K562 (cell line): Measurements from ENCODE around the gene CIAO2A. TPM values are rescaled to one million over a fixed set of nuclear protein-coding genes. Genes with fewer than 3 reads are reported as not detected.

ENCODE experiments used
- CBFA2T3 ChIP-seq: fragments of 450-650 bp; IDR thresholded peaks from 2 replicates; pipeline ENCODE4 v1.6.1; 2017
- ETV5 ChIP-seq: sonication (generic); formaldehyde crosslinking; IDR thresholded peaks from 2 replicates; pipeline ENCODE4 v1.4.0; 2020; ENCODE audit warnings: low read depth, mild to moderate bottlenecking, missing genetic modification reagents
- FUS ChIP-seq: fragments of 200-400 bp; formaldehyde crosslinking; optimal IDR thresholded peaks from 2 replicates; pipeline ENCODE3; 2017; ENCODE audit warnings: low read depth, low read length
- GABPA ChIP-seq: fragments of 200-800 bp; sonication (Bioruptor generic); conservative IDR thresholded peaks from 2 replicates; pipeline ENCODE4 v1.6.1; 2016; ENCODE audit warnings: low read depth, missing genetic modification characterization, missing compliant biosample characterization
- HDAC6 ChIP-seq: IDR thresholded peaks from 2 replicates; pipeline ENCODE4 v1.6.1; 2012; ENCODE audit warnings: low read depth, mild to moderate bottlenecking, control low read depth, inconsistent platforms, low read length, moderate library complexity
- MAFG ChIP-seq: fragments of 450-650 bp; conservative IDR thresholded peaks from 2 replicates; pipeline ENCODE4 v1.6.1; 2016; ENCODE audit warnings: missing genetic modification characterization, missing compliant biosample characterization
- NFRKB ChIP-seq: fragments of 450-650 bp; IDR thresholded peaks from 2 replicates; pipeline ENCODE4 v1.6.1; 2016; ENCODE audit warnings: low read depth
- RCOR1 ChIP-seq, 2 experiments: IDR thresholded peaks; 2 replicates each; pipeline ENCODE4 v1.6.1; 2012; ENCODE audit warnings: low read depth in 2 of 2, low read length in 2 of 2, borderline replicate concordance in 1 of 2, improper control_type of control experiment in 1 of 2
- SAFB ChIP-seq: fragments of 200-400 bp; formaldehyde crosslinking; IDR thresholded peaks from 2 replicates; pipeline ENCODE4 v1.6.1; 2017; ENCODE audit warnings: low read depth, low read length, borderline replicate concordance
- SIX5 ChIP-seq, 2 experiments: IDR thresholded peaks; 2 replicates each; pipeline ENCODE4 v1.6.1; 2011; ENCODE audit warnings: low read length in 2 of 2, borderline replicate concordance in 1 of 2, low read depth in 1 of 2, mild to moderate bottlenecking in 1 of 2, moderate library complexity in 1 of 2; ENCODE audit not compliant: insufficient read depth in 1 of 2
- TCF3 ChIP-seq: sonication (generic); formaldehyde crosslinking; IDR thresholded peaks from 2 replicates; pipeline ENCODE4 v1.4.0; 2020; ENCODE audit warnings: mild to moderate bottlenecking, missing genetic modification reagents
- ZBTB8A ChIP-seq: fragments of 450-650 bp; IDR thresholded peaks from 2 replicates; pipeline ENCODE4 v1.6.1; 2018; ENCODE audit warnings: mild to moderate bottlenecking, moderate library complexity; ENCODE audit not compliant: partially characterized antibody
- ZKSCAN8 ChIP-seq: fragments of 200-800 bp; sonication (Bioruptor generic); IDR thresholded peaks from 2 replicates; pipeline ENCODE4 v1.6.1; 2016; ENCODE audit warnings: missing genetic modification characterization, missing compliant biosample characterization
- ZNF311 ChIP-seq: fragments of 250-450 bp; sonication (Bioruptor Pico); IDR thresholded peaks from 2 replicates; pipeline ENCODE4 v1.4.0; 2020; ENCODE audit warnings: mild to moderate bottlenecking, moderate library complexity
- ZNF347 ChIP-seq: fragments of 450-650 bp; formaldehyde crosslinking; IDR thresholded peaks from 2 replicates; pipeline ENCODE4 v1.4.0; 2020; ENCODE audit warnings: low read depth, mild to moderate bottlenecking, moderate library complexity
- polyA plus RNA-seq, 8 experiments: library from polyadenylated mRNA; depleted of rRNA in 4 of 8; stranded (reverse) in 5 of 8; unstranded in 3 of 8; fragments of >200 nt; fragmentation: Nextera tagmentation in 2 of 8; fragmentation: Illumina TruSeq in 1 of 8; extraction: Ambion mirVana in 2 of 8; extraction: Trizol in 1 of 8; gene quantifications; 2 replicates each; pipeline versions ENCODE4 v1.2.1 to v1.2.3, GENCODE V29; 2011 to 2014; ENCODE audit warnings: inconsistent platforms in 1 of 8, missing spikeins in 1 of 8
- total RNA-seq, 7 experiments: library from RNA; depleted of rRNA in 6 of 7; stranded (reverse); fragments of >200 nt in 6 of 7; fragmentation: Illumina TruSeq in 2 of 7; extraction: Trizol in 2 of 7; gene quantifications; 2 replicates each; pipeline versions ENCODE4 v1.2.1 to v1.2.3, GENCODE V29; 2011 to 2021; ENCODE audit warnings: low replicate concordance in 1 of 7
- TF ChIP-seq, protein P1 (sequence below): sonication (generic); formaldehyde crosslinking; IDR thresholded peaks from 2 replicates; pipeline ENCODE4 v1.8.0; 2022; ENCODE audit warnings: mild to moderate bottlenecking, missing genetic modification reagents, borderline replicate concordance
- TF ChIP-seq, protein P2 (sequence below): fragments of 250-450 bp; sonication (Bioruptor Pico); IDR thresholded peaks from 2 replicates; pipeline ENCODE4 v1.8.0; 2021; ENCODE audit warnings: mild to moderate bottlenecking, moderate library complexity
- TF ChIP-seq, protein P3 (sequence below): sonication (generic); formaldehyde crosslinking; IDR thresholded peaks from 2 replicates; pipeline ENCODE4 v1.8.0; 2022; ENCODE audit warnings: mild to moderate bottlenecking, low read depth, missing genetic modification reagents
- TF ChIP-seq, protein P4 (sequence below): fragments of 450-650 bp; conservative IDR thresholded peaks from 2 replicates; pipeline ENCODE4 v1.6.1; 2016; ENCODE audit warnings: missing genetic modification characterization, low read depth, mild to moderate bottlenecking, missing compliant biosample characterization, moderate library complexity

Gene CIAO2A
- total and polyA plus RNA-seq, 9 of the 15 experiments (the other 6 are each of a cell fraction or from before 2014, with no cell fraction given) = 161 to 429 (median 313) TPM

DNA sequence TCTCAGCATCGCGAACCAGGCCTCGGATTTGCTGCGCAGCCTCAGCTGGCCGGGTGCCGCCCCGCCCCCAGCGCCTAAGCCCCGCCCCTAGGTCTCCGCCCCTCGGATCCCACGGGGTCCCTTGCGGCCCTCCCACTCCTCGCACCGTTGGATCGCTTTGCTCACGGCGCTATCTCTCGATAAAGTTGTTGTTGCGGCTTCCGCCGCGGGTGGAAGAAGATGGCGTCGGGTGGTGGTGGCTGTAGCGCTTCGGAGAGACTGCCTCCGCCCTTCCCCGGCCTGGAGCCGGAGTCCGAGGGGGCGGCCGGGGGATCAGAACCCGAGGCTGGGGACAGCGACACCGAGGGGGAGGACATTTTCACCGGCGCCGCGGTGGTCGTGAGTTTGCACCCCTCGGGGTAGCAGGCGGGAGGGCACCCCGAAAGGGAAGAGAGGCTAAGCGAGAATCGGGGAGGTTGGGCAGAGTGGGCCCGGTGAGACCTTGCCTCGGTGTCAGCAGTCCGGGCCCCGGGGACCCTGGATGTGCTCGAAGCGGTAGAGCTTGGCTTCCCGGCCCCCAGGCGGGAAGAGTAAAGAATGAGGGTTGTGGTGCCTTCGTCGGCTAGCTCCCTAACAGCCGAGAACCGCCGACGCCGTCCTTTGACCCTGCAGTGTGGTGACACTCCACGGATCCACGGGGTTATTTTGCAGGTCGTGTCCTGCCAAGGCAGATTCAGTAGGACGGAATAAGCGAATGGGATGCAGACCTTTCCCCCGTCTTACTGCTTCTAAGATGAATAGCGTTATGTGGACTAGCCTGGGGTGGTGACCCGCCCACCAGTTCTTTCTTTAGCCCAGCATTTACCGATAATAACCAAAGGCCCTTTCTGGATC lies 2.4 kb upstream of the CIAO2A start, which contains the start of gene SNX1 (continued):
- TF ChIP-seq, protein P1, sequence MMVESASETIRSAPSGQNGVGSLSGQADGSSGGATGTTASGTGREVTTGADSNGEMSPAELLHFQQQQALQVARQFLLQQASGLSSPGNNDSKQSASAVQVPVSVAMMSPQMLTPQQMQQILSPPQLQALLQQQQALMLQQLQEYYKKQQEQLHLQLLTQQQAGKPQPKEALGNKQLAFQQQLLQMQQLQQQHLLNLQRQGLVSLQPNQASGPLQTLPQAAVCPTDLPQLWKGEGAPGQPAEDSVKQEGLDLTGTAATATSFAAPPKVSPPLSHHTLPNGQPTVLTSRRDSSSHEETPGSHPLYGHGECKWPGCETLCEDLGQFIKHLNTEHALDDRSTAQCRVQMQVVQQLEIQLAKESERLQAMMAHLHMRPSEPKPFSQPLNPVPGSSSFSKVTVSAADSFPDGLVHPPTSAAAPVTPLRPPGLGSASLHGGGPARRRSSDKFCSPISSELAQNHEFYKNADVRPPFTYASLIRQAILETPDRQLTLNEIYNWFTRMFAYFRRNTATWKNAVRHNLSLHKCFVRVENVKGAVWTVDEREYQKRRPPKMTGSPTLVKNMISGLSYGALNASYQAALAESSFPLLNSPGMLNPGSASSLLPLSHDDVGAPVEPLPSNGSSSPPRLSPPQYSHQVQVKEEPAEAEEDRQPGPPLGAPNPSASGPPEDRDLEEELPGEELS (CRISPR knock-in tag) = peak; percentile 89
- no peak for TF ChIP-seq ZBTB8A
- TF ChIP-seq CBFA2T3 = no peak
- peak; percentile 31; the same call in 1 of the 2 replicates for TF ChIP-seq TCF3 (CRISPR knock-in tag)
- no peak for TF ChIP-seq MAFG (tag)
- peak; percentile 78; the same call in 1 of the 2 replicates for TF ChIP-seq SAFB
- no peak for TF ChIP-seq ZKSCAN8 (CRISPR knock-in tag)
- TF ChIP-seq ZNF347 (CRISPR knock-in tag) = no peak
- no peak for TF ChIP-seq ZNF311 (CRISPR knock-in tag)
- no peak for TF ChIP-seq FUS
- TF ChIP-seq, protein P2, sequence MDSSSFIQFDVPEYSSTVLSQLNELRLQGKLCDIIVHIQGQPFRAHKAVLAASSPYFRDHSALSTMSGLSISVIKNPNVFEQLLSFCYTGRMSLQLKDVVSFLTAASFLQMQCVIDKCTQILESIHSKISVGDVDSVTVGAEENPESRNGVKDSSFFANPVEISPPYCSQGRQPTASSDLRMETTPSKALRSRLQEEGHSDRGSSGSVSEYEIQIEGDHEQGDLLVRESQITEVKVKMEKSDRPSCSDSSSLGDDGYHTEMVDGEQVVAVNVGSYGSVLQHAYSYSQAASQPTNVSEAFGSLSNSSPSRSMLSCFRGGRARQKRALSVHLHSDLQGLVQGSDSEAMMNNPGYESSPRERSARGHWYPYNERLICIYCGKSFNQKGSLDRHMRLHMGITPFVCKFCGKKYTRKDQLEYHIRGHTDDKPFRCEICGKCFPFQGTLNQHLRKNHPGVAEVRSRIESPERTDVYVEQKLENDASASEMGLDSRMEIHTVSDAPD = no peak
- TF ChIP-seq, protein P3, sequence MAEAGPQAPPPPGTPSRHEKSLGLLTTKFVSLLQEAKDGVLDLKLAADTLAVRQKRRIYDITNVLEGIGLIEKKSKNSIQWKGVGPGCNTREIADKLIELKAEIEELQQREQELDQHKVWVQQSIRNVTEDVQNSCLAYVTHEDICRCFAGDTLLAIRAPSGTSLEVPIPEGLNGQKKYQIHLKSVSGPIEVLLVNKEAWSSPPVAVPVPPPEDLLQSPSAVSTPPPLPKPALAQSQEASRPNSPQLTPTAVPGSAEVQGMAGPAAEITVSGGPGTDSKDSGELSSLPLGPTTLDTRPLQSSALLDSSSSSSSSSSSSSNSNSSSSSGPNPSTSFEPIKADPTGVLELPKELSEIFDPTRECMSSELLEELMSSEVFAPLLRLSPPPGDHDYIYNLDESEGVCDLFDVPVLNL (CRISPR knock-in tag) = no peak
- TF ChIP-seq ETV5 = peak; percentile 93
- TF ChIP-seq, protein P4, sequence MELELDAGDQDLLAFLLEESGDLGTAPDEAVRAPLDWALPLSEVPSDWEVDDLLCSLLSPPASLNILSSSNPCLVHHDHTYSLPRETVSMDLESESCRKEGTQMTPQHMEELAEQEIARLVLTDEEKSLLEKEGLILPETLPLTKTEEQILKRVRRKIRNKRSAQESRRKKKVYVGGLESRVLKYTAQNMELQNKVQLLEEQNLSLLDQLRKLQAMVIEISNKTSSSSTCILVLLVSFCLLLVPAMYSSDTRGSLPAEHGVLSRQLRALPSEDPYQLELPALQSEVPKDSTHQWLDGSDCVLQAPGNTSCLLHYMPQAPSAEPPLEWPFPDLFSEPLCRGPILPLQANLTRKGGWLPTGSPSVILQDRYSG (tag) = no peak
- TF ChIP-seq NFRKB = peak; percentile 98
- no peak for TF ChIP-seq HDAC6
- peak in 1 of 2 experiments; percentile 26; a peak in 2 of 4 replicates for TF ChIP-seq SIX5 (IDR thresholded peaks at IDR 0.05; ENCODE audit: borderline replicate concordance in 1 of 2, insufficient read depth in 1 of 2, low read depth in 1 of 2, low read length in 2 of 2)
- peak; percentile 94 for TF ChIP-seq GABPA (tag)
- TF ChIP-seq RCOR1 (IDR thresholded peaks at IDR 0.05; ENCODE audit: borderline replicate concordance in 1 of 2, low read depth in 2 of 2, low read length in 2 of 2) = 0 out of 4 replicates have a peak, but pooled peaks of 1 of the 2 experiments have one; percentile 42
